Smooth muscle cell (in vitro differentiated cells): ENCODE results near the gene STX16. TPM values are rescaled to one million over a fixed set of nuclear protein-coding genes. Genes with fewer than 3 reads are reported as not detected.

Experiments
- DNase-seq: peaks from one replicate; lab custom pipeline; 2025; ENCODE audit not compliant: unreplicated experiment; lab: John Stamatoyannopoulos, UW
- H2AFZ ChIP-seq: fragments of 200-600 bp; sonication (generic); 2 replicates; pipeline ENCODE4 v1.6.0; 2016; ENCODE audit warnings: antibody characterized with exemption, low read depth, mild to moderate bottlenecking
- H3F3A ChIP-seq: fragments of 200-600 bp; sonication (generic); 2 replicates; pipeline ENCODE4 v1.6.0; 2017; ENCODE audit warnings: antibody characterized with exemption, low read depth
- H3K27ac ChIP-seq: fragments of 200-600 bp; sonication (generic); 2 replicates; pipeline ENCODE4 v1.5.1; 2016; ENCODE audit warnings: low read depth, mild to moderate bottlenecking
- H3K27me3 ChIP-seq: fragments of 200-600 bp; sonication (generic); 2 replicates; pipeline ENCODE4 v1.6.1; 2016; ENCODE audit warnings: low read depth, mild to moderate bottlenecking
- H3K36me3 ChIP-seq: fragments of 200-600 bp; sonication (generic); 2 replicates; pipeline ENCODE4 v1.5.1; 2016; ENCODE audit warnings: low read depth
- H3K4me1 ChIP-seq: fragments of 200-600 bp; sonication (generic); 2 replicates; pipeline ENCODE4 v1.5.1; 2016; ENCODE audit warnings: low read depth
- H3K4me2 ChIP-seq: fragments of 200-600 bp; sonication (generic); 2 replicates; pipeline ENCODE4 v1.6.0; 2016; ENCODE audit warnings: mild to moderate bottlenecking
- H3K4me3 ChIP-seq: fragments of 200-600 bp; sonication (generic); 2 replicates; pipeline ENCODE4 v1.5.1; 2016; ENCODE audit warnings: mild to moderate bottlenecking
- H3K79me2 ChIP-seq: fragments of 200-600 bp; sonication (generic); 2 replicates; pipeline ENCODE4 v1.6.0; 2016; ENCODE audit warnings: low read depth, mild to moderate bottlenecking
- H3K9ac ChIP-seq: fragments of 200-600 bp; sonication (generic); 2 replicates; pipeline ENCODE4 v1.6.0; 2016; ENCODE audit warnings: low read depth
- H3K9me3 ChIP-seq: fragments of 200-600 bp; sonication (generic); replicated peaks from 2 replicates; pipeline ENCODE4 v1.5.1; 2016; ENCODE audit warnings: low read depth
- H4K20me1 ChIP-seq: fragments of 200-600 bp; sonication (generic); 2 replicates; pipeline ENCODE4 v1.6.0; 2016; ENCODE audit warnings: low read depth
- WGBS: methylation state at CpG from one replicate; pipeline ENCODE4 v1.1.7; 2016; ENCODE audit warnings: low lambda C conversion rate; 5-methylcytosine and 5-hydroxymethylcytosine counted together
- polyA plus RNA-seq: library from polyadenylated mRNA; unstranded; fragments of >200 nt; fragmentation: Nextera tagmentation; extraction: Ambion mirVana; gene quantifications from 2 replicates; pipeline ENCODE4 v1.2.1, GENCODE V29; 2016
- total RNA-seq: library from RNA; depleted of rRNA; stranded (reverse); fragments of >200 nt; gene quantifications from 2 replicates; pipeline ENCODE4 v1.2.3, GENCODE V29; 2014
- TF ChIP-seq, protein P1 (sequence below): fragments of 200-600 bp; sonication (generic); IDR thresholded peaks from 2 replicates; pipeline ENCODE4 v1.5.1; 2017; ENCODE audit warnings: borderline replicate concordance, mild to moderate bottlenecking, antibody characterized with exemption; ENCODE audit not compliant: insufficient read depth, poor library complexity, severe bottlenecking

Gene STX16
- total and polyA plus RNA-seq, 2 experiments from 2014 or later, result 22.5 to 35.8 TPM

DNA sequence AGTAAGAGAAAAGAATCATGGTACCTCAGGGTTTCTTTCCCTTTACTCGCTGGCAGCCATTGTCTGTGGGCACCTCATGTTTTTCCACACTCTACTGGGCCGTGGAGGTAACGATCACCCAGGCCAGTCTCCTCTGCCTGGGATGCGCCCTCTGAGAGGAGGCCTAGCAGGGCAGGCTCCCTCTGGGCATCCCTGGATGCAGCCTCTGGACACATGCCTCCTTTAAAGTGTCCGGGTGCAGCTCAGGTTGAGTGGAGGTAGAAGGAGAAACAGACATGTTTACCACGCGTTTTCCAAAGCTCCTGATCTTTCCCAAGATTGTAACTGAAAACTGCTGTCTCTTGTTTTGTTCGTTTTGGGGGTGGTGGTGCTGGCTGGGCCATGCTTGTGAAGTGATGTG, 27.7 kb downstream of the STX16 start:
- Histone ChIP-seq H3K4me2 (no peak overlapping the region), H3K9me3 (no peaks in the 10 kb centered on the region), H2AFZ (no peak overlapping the region), H3K9ac (no peak overlapping the region), H3K27me3 (no peaks in the 10 kb centered on the region), H3K4me3 (no peak overlapping the region), H3K4me1 (no peaks in the 10 kb centered on the region), H3K79me2 (no peaks in the 10 kb centered on the region), H3F3A (no peaks in the 10 kb centered on the region), H4K20me1 (peaks cover 24% of the 10 kb centered on the region), H3K36me3 (peaks cover 3% of the 10 kb centered on the region), H3K27ac (no peak overlapping the region)
- 96% methylated on average over 8 of the region's 8 CpGs for WGBS
- no peak for DNase-seq
- TF ChIP-seq, protein P1, sequence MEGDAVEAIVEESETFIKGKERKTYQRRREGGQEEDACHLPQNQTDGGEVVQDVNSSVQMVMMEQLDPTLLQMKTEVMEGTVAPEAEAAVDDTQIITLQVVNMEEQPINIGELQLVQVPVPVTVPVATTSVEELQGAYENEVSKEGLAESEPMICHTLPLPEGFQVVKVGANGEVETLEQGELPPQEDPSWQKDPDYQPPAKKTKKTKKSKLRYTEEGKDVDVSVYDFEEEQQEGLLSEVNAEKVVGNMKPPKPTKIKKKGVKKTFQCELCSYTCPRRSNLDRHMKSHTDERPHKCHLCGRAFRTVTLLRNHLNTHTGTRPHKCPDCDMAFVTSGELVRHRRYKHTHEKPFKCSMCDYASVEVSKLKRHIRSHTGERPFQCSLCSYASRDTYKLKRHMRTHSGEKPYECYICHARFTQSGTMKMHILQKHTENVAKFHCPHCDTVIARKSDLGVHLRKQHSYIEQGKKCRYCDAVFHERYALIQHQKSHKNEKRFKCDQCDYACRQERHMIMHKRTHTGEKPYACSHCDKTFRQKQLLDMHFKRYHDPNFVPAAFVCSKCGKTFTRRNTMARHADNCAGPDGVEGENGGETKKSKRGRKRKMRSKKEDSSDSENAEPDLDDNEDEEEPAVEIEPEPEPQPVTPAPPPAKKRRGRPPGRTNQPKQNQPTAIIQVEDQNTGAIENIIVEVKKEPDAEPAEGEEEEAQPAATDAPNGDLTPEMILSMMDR, result no peak

DNA sequence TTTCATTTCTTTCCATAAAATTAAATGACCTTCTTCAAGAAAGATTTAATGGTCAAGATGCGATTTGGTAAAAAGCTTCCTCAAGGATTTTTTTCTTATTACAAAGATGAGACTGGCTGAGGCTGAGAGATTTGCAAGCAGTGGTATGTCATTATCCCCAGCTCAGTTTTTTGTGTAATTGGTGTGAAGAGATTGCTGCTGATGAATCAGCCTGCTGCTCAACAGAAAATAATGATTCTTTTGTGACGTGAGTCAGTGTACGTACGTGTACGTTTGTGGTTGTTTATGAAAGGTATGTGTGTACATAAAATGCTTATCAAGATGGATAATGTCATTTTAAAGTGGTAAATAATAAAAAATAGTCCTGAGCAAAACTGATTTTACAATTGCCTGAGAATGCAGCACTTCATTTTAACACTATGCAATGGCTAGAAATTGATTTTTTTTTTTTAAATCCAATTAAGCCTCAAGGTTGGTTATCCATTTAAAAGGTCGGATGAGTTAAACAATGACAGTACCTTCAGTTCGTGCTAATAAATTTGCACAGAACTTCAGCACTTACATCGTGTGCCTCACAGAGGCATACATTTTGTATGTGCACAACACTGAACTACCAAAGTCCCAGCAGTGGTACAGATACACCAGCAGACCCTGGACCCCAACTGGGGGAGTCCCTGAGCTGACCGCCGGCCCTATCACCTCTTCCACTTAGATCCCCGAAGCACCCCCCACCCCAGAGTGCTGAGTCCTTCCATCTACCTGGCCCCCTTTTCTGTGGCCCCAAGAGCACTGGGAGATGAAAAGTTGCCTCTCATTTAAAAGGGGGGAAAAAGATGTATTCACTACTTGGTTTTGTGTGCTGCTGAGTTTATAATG, 31.8 kb downstream of the STX16 start:
- Histone ChIP-seq H3K27me3 (no peaks in the 10 kb centered on the region), H3K4me2 (no peak overlapping the region), H3K79me2 (no peaks in the 10 kb centered on the region), H3F3A (no peaks in the 10 kb centered on the region), H3K9me3 (no peaks in the 10 kb centered on the region), H3K4me1 (no peaks in the 10 kb centered on the region), H3K4me3 (no peak overlapping the region), H2AFZ (no peak overlapping the region), H3K27ac (no peak overlapping the region), H3K36me3 (no peaks in the 10 kb centered on the region), H3K9ac (no peak overlapping the region), H4K20me1 (peaks cover 12% of the 10 kb centered on the region)
- WGBS, result 77% methylated on average over 11 of the region's 11 CpGs
- TF ChIP-seq, protein P1, result no peak
- no peak for DNase-seq

DNA sequence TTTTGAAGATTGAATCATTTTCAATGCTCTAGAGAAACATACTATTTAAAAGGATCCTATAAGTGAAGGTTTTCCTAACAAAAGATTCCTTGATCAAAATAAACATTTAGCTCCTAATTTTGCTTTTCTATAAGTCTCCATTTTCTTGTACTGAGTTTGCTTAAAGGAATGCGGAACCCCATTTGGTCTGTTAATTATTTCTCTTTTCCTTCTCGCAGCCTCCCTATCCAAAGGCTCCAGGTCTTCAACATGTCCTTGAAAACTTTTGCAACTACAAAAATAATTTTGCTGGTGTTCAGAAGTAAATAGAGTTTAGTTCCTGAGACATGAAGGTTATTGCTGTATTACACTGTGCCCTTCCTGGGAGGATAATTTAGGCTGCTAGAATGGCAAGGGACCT, 33.2 kb downstream of the STX16 start:
- no peak for DNase-seq
- no peak overlapping the region for H3K4me3 ChIP-seq
- H2AFZ ChIP-seq, result no peak overlapping the region
- H3K4me2 ChIP-seq, result no peak overlapping the region
- H3K27me3 ChIP-seq, result no peaks in the 10 kb centered on the region
- no peaks in the 10 kb centered on the region for H3K36me3 ChIP-seq
- 100% methylated on average over 2 of the region's 2 CpGs for WGBS
- no peaks in the 10 kb centered on the region for H3K79me2 ChIP-seq
- TF ChIP-seq, protein P1, result no peak
- H3K9ac ChIP-seq, result no peak overlapping the region
- H3K27ac ChIP-seq, result no peak overlapping the region
- peaks cover 3% of the 10 kb centered on the region for H4K20me1 ChIP-seq
- no peaks in the 10 kb centered on the region for H3K4me1 ChIP-seq
- no peaks in the 10 kb centered on the region for H3K9me3 ChIP-seq
- H3F3A ChIP-seq, result no peaks in the 10 kb centered on the region

DNA sequence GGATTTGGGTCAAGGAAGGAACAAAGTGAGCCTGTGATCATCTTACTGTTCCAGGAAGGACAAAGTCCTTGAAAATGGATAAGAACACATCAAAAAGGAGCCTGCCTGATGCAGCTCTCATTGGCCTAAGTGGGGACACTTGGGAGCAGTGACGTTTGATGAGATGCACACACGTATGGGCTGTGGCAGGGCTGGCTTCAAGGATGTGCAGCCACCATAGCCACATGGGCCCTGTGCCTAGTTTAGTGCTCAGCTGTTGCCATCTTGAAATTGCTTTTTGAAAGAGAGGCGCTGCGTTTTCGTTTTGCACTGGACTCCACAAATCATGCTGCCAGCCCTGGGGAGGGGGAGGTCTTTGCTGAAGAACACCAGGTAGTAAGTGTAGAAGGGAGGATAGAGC, 34.9 kb downstream of the STX16 start:
- Histone ChIP-seq H3K27me3 (no peaks in the 10 kb centered on the region), H3K4me1 (no peaks in the 10 kb centered on the region), H3K79me2 (no peaks in the 10 kb centered on the region), H4K20me1 (peaks cover 3% of the 10 kb centered on the region), H2AFZ (no peak overlapping the region), H3K9ac (no peak overlapping the region), H3K4me2 (no peak overlapping the region), H3K4me3 (no peak overlapping the region), H3K9me3 (no peaks in the 10 kb centered on the region), H3F3A (no peaks in the 10 kb centered on the region), H3K36me3 (no peaks in the 10 kb centered on the region), H3K27ac (no peak overlapping the region)
- no peak for DNase-seq
- TF ChIP-seq, protein P1, result no peak
- WGBS, result 94% methylated on average over 5 of the region's 5 CpGs
